HPDE6-E6E7 (cell line): ENCODE measurements around the gene RUFY2.
A peak's percentile ranks its signal among the peaks of the same experiment; 100 is the strongest.
"Not testable (repeated sequence)": the region's sequence is repeated elsewhere in the genome, so short reads cannot be mapped to it uniquely, and the experiment has no call there.

Experiments used
- DNase-seq: peaks from one replicate; pipeline ENCODE4 v3.0.0; 2011; ENCODE audit warnings: missing footprints; ENCODE audit errors: extremely low spot score

The RUFY2 gene

GRCh38 chr10:68327889-68328786 lies 78.9 kb downstream of the RUFY2 start:
- DNase-seq: peak; percentile 20

GRCh38 chr10:68324396-68324795 lies 82.7 kb downstream of the RUFY2 start:
- DNase-seq: not testable (repeated sequence)

- no peak for DNase-seq
These were observed 88.6 kb downstream of the RUFY2 start for GRCh38 chr10:68318331-68319059.

- no peak for DNase-seq
These were observed 91.5 kb downstream of the RUFY2 start for GRCh38 chr10:68315582-68315981.

- DNase-seq: not testable (repeated sequence)
These were observed 92.1 kb downstream of the RUFY2 start for GRCh38 chr10:68314930-68315329.

- DNase-seq: no peak
These were observed 96.5 kb downstream of the RUFY2 start for GRCh38 chr10:68310531-68310930.

GRCh38 chr10:68305854-68306253 lies 101.2 kb downstream of the RUFY2 start:
- DNase-seq: no peak

- no peak for DNase-seq
These were observed 103.1 kb downstream of the RUFY2 start for GRCh38 chr10:68303849-68304412.

- no peak for DNase-seq
These were observed 104.2 kb downstream of the RUFY2 start for GRCh38 chr10:68302871-68303270.

GRCh38 chr10:68302503-68302823 lies 104.6 kb downstream of the RUFY2 start:
- DNase-seq: no peak

- peak; percentile 41 for DNase-seq
These were observed 105.1 kb downstream of the RUFY2 start for GRCh38 chr10:68301790-68302502.

GRCh38 chr10:68301301-68301700 lies 105.8 kb downstream of the RUFY2 start:
- no peak for DNase-seq

- DNase-seq: no peak
These were observed 110.0 kb downstream of the RUFY2 start for GRCh38 chr10:68296843-68297663.
